Right cardiac atrium (tissue), 5 donors: ENCODE data around the gene NOP16. TPM values are rescaled to one million over a fixed set of nuclear protein-coding genes. Genes with fewer than 3 reads are reported as not detected.

Experiments used
- ATAC-seq, 2 donors: fragments of 200-7000 bp; cut with Tn5 transposase; one replicate each; pipeline versions ENCODE4 v1.8.0 to v1.9.1; 2020; ENCODE audit warnings: moderate library complexity in 2 of 2, mild to moderate bottlenecking in 1 of 2
- DNase-seq, 3 donors: peaks; one replicate each; pipeline ENCODE4 v3.0.0-alpha.2; 2020
- H3K27ac ChIP-seq: one replicate; pipeline ENCODE4 v1.5.1; 2013; ENCODE audit warnings: mild to moderate bottlenecking, low read length, control low read depth, moderate library complexity
- H3K27me3 ChIP-seq: one replicate; pipeline ENCODE4 v1.6.1; 2013; ENCODE audit not compliant: control insufficient read depth, insufficient read depth
- H3K4me1 ChIP-seq: one replicate; pipeline ENCODE4 v1.6.1; 2013; ENCODE audit warnings: low read length; ENCODE audit not compliant: control insufficient read depth, insufficient read depth
- H3K4me3 ChIP-seq: one replicate; pipeline ENCODE4 v1.5.1; 2013; ENCODE audit warnings: low read length, control low read depth
- H3K9me3 ChIP-seq: one replicate; pipeline ENCODE4 v1.6.1; 2013; ENCODE audit warnings: low read length; ENCODE audit not compliant: control insufficient read depth
- WGBS: extraction: QIAGEN DNeasy Blood & Tissue Kit; methylation state at CpG from one replicate; pipeline ENCODE4 v1.1.7; 2013; 5-methylcytosine and 5-hydroxymethylcytosine counted together
- intact Hi-C, 4 donors: fragments of 100-400 bp; cut with DNase I; formaldehyde crosslinking; loops; one replicate each; pipeline versions ENCODE4 v1.11.0 to v1.14.0; 2022 to 2023
- polyA plus RNA-seq: library from polyadenylated mRNA; stranded (reverse); fragments of 200-250 nt; gene quantifications from one replicate; pipeline ENCODE4 v1.2.3, GENCODE V29; 2013
- total RNA-seq, 4 donors: library from RNA; stranded (reverse); fragmentation: NEBNext Ultra II Directional; extraction: Animal tissue kit (Norgen Biotek cat#: 25700); gene quantifications; one replicate each; pipeline ENCODE4 v1.2.1, GENCODE V29; 2021
- donor health status: healthy with polysubstance abuse.
- donor health status: DM: no; HTN: yes; CAD: no.
- donor health status: DM: no; HTN: no; CAD: no.
- donor health status: DM: no; HTN: yes; CAD: no; lungs with severe emphysema.
- donor health status: DM: yes; HTN: yes; CAD: no.

Gene NOP16
- total and polyA plus RNA-seq, 5 donors, result 16.6 to 28.8 (median 18.1) TPM

GRCh38 chr5:176369934-176370711, 18.3 kb downstream of the NOP16 start:
- DNase-seq (no peak), ATAC-seq (no peak)
- peak overlapping the region; percentile 85 for H3K27ac ChIP-seq
- H3K4me1 ChIP-seq, result peaks cover 14% of the 10 kb centered on the region
- intact Hi-C loops, result no loop called here
- H3K9me3 ChIP-seq, result no peaks in the 10 kb centered on the region
- H3K4me3 ChIP-seq, result no peak overlapping the region
- WGBS, result 79% methylated on average over 8 of the region's 8 CpGs
- H3K27me3 ChIP-seq, result no peaks in the 10 kb centered on the region

- intact Hi-C loops, result no loop called here
- no peaks in the 10 kb centered on the region for H3K9me3 ChIP-seq
- no peaks in the 10 kb centered on the region for H3K27me3 ChIP-seq
- 95% methylated on average over 13 of the region's 13 CpGs for WGBS
- DNase-seq, result no peak
- ATAC-seq, result no peak
- H3K4me1 ChIP-seq, result peaks cover 11% of the 10 kb centered on the region
- H3K27ac ChIP-seq, result no peak overlapping the region
- no peak overlapping the region for H3K4me3 ChIP-seq
Observed at GRCh38 chr5:176368726-176369125, 19.7 kb downstream of the NOP16 start.

- Histone ChIP-seq H3K9me3 (no peaks in the 10 kb centered on the region), H3K27me3 (no peaks in the 10 kb centered on the region), H3K27ac (peak overlapping the region; percentile 1), H3K4me1 (peaks cover 3% of the 10 kb centered on the region), H3K4me3 (peak overlapping the region; percentile 40)
- WGBS, result 46% methylated on average over 38 of the region's 38 CpGs
- DNase-seq, result no peak
- intact Hi-C loops, result no loop called here
- no peak for ATAC-seq
Observed at GRCh38 chr5:176366232-176366894, 22.0 kb downstream of the NOP16 start.

GRCh38 chr5:176365351-176366231, 22.8 kb downstream of the NOP16 start, which contains the start of gene ARL10:
TSS of gene ARL10 (plus strand) at chr5:176365487. CDS start at chr5:176365564, 77 bp downstream.
- WGBS, result under 1% methylated on average over 108 of the region's 108 CpGs
- no peaks in the 10 kb centered on the region for H3K27me3 ChIP-seq
- ATAC-seq, result peak; percentile 40 to 55
- H3K9me3 ChIP-seq, result no peaks in the 10 kb centered on the region
- intact Hi-C loops, result no loop called here
- H3K4me3 ChIP-seq, result peak within 1 kb of the TSS; percentile 40
- H3K27ac ChIP-seq, result peak within 1 kb of the TSS; percentile 60
- peak; percentile 65 to 89 (median 85) for DNase-seq
- H3K4me1 ChIP-seq, result peaks cover 3% of the 10 kb centered on the region

GRCh38 chr5:176364765-176365350, 23.5 kb downstream of the NOP16 start:
- intact Hi-C loops, result no loop called here
- ATAC-seq (no peak), DNase-seq (no peak)
- H3K4me3 ChIP-seq, result peak overlapping the region; percentile 40
- H3K4me1 ChIP-seq, result peaks cover 3% of the 10 kb centered on the region
- WGBS, result 26% methylated on average over 28 of the region's 28 CpGs
- H3K9me3 ChIP-seq, result no peaks in the 10 kb centered on the region
- peak overlapping the region; percentile 49 for H3K27ac ChIP-seq
- H3K27me3 ChIP-seq, result no peaks in the 10 kb centered on the region

GRCh38 chr5:176362233-176362490, 26.2 kb downstream of the NOP16 start:
- WGBS, result 69% methylated on average over 8 of the region's 8 CpGs
- Histone ChIP-seq H3K9me3 (no peaks in the 10 kb centered on the region), H3K27ac (peak overlapping the region; percentile 19), H3K4me3 (peak overlapping the region; percentile 63), H3K4me1 (peaks cover 3% of the 10 kb centered on the region), H3K27me3 (no peaks in the 10 kb centered on the region)
- intact Hi-C loops, result no loop called here
- DNase-seq, result no peak
- ATAC-seq, result no peak

GRCh38 chr5:176361437-176362232, 26.8 kb downstream of the NOP16 start, which contains the start of gene KIAA1191:
TSS of gene KIAA1191 (minus strand) at chr5:176361764. CDS start at chr5:176359508, 2,256 bp downstream.
- WGBS, result under 1% methylated on average over 56 of the region's 56 CpGs
- Histone ChIP-seq H3K27me3 (no peaks in the 10 kb centered on the region), H3K4me1 (peaks cover 3% of the 10 kb centered on the region), H3K9me3 (no peaks in the 10 kb centered on the region), H3K4me3 (peak within 1 kb of the TSS; percentile 63), H3K27ac (peak within 1 kb of the TSS; percentile 22)
- intact Hi-C loops, result no loop called here
- ATAC-seq (peak; percentile 97 to 98), DNase-seq (peak; percentile 96 to 99 (median 98))

- Histone ChIP-seq H3K4me1 (no peaks in the 10 kb centered on the region), H3K9me3 (no peaks in the 10 kb centered on the region), H3K4me3 (peak overlapping the region; percentile 63), H3K27me3 (no peaks in the 10 kb centered on the region), H3K27ac (peak overlapping the region; percentile 22)
- ATAC-seq (peak in 1 of 2 donors; percentile 1), DNase-seq (peak in 1 of 3 donors; percentile 67)
- 2% methylated on average over 27 of the region's 27 CpGs for WGBS
- intact Hi-C loops, result no loop called here
Observed at GRCh38 chr5:176360894-176361436, 27.4 kb downstream of the NOP16 start.

- H3K27ac ChIP-seq, result no peak overlapping the region
- intact Hi-C loops, result no loop called here
- H3K4me3 ChIP-seq, result no peak overlapping the region
- WGBS, result 63% methylated on average over 4 of the region's 4 CpGs
- H3K9me3 ChIP-seq, result no peaks in the 10 kb centered on the region
- H3K27me3 ChIP-seq, result no peaks in the 10 kb centered on the region
- DNase-seq, result no peak
- no peak for ATAC-seq
- H3K4me1 ChIP-seq, result no peaks in the 10 kb centered on the region
Observed at GRCh38 chr5:176359658-176360057, 28.7 kb downstream of the NOP16 start.

GRCh38 chr5:176356179-176356566, 32.2 kb downstream of the NOP16 start:
- DNase-seq (no peak), ATAC-seq (no peak)
- no peak overlapping the region for H3K27ac ChIP-seq
- no peaks in the 10 kb centered on the region for H3K4me1 ChIP-seq
- no peaks in the 10 kb centered on the region for H3K9me3 ChIP-seq
- H3K4me3 ChIP-seq, result no peak overlapping the region
- WGBS, result 91% methylated on average over 3 of the region's 3 CpGs
- intact Hi-C loops, result no loop called here
- no peaks in the 10 kb centered on the region for H3K27me3 ChIP-seq
